H1 (cell line): Measurements from ENCODE around the gene ZNF277. TPM values are rescaled to one million over a fixed set of nuclear protein-coding genes. Genes with fewer than 3 reads are reported as not detected.
A peak's percentile ranks its signal among the peaks of the same experiment; 100 is the strongest.

ENCODE experiments used
- ATF2 ChIP-seq: IDR thresholded peaks from 2 replicates; pipeline ENCODE4 v1.6.1; 2012; ENCODE audit warnings: low read length, inconsistent platforms
- CHD1 ChIP-seq: IDR thresholded peaks from 2 replicates; pipeline ENCODE4 v1.6.1; 2012; ENCODE audit warnings: low read depth, low read length, improper control_type of control experiment
- CREB1 ChIP-seq: IDR thresholded peaks from 2 replicates; pipeline ENCODE4 v1.6.1; 2012; ENCODE audit warnings: inconsistent platforms
- CTCF ChIP-seq, 3 experiments: IDR thresholded peaks; 1 replicate in 2 of 3; 2 replicates in 1 of 3; pipeline versions ENCODE4 v1.5.1 to v1.6.1; 2011; ENCODE audit warnings: low read length in 3 of 3, mild to moderate bottlenecking in 3 of 3, inconsistent platforms in 2 of 3, low read depth in 1 of 3, moderate library complexity in 1 of 3; ENCODE audit not compliant: insufficient read depth in 1 of 3; ENCODE audit errors: control extremely low read depth in 1 of 3
- EGR1 ChIP-seq: IDR thresholded peaks from 2 replicates; pipeline ENCODE4 v1.6.1; 2011; ENCODE audit warnings: low read depth, low read length, borderline replicate concordance
- EP300 ChIP-seq, 2 experiments: IDR thresholded peaks; 1 replicate in 1 of 2; 2 replicates in 1 of 2; pipeline ENCODE4 v1.6.1; 2011 to 2012; ENCODE audit warnings: low read depth in 2 of 2, low read length in 2 of 2, mild to moderate bottlenecking in 2 of 2, borderline replicate concordance in 1 of 2, inconsistent platforms in 1 of 2, moderate library complexity in 1 of 2
- EZH2 ChIP-seq: fragments of 200-600 bp; sonication (generic); IDR thresholded peaks from 2 replicates; pipeline ENCODE4 v1.7.1; 2012; ENCODE audit warnings: low read depth, mild to moderate bottlenecking, moderate library complexity, low read length, inconsistent platforms; ENCODE audit not compliant: severe bottlenecking
- FOSL1 ChIP-seq: IDR thresholded peaks from 2 replicates; pipeline ENCODE4 v1.6.1; 2011; ENCODE audit warnings: mild to moderate bottlenecking, low read depth, low read length, moderate library complexity; ENCODE audit not compliant: insufficient read depth
- GTF2F1 ChIP-seq: IDR thresholded peaks from 2 replicates; pipeline ENCODE4 v1.6.1; 2012; ENCODE audit warnings: low read depth, low read length, improper control_type of control experiment, borderline replicate concordance
- JUND ChIP-seq: IDR thresholded peaks from 2 replicates; pipeline ENCODE4 v1.6.1; 2011; ENCODE audit warnings: mild to moderate bottlenecking, improper control_type of control experiment, low read length
- KDM1A ChIP-seq: fragments of 200-600, 300-600 bp; sonication (generic); IDR thresholded peaks from 2 replicates; pipeline ENCODE4 v1.7.1; 2016; ENCODE audit warnings: mild to moderate bottlenecking, low read length, borderline replicate concordance
- NRF1 ChIP-seq: IDR thresholded peaks from 2 replicates; pipeline ENCODE4 v1.6.1; 2011; ENCODE audit warnings: mild to moderate bottlenecking, low read depth, low read length, improper control_type of control experiment
- PHF8 ChIP-seq: fragments of 200-600 bp; sonication (generic); conservative IDR thresholded peaks from 2 replicates; pipeline ENCODE4 v1.7.1; 2012; ENCODE audit warnings: low read depth, mild to moderate bottlenecking, inconsistent platforms, low read length, moderate library complexity
- RFX5 ChIP-seq: IDR thresholded peaks from 2 replicates; pipeline ENCODE4 v1.6.1; 2011; ENCODE audit warnings: low read depth, low read length, improper control_type of control experiment, borderline replicate concordance
- SAP30 ChIP-seq: fragments of 300-600 bp; sonication (generic); IDR thresholded peaks from 2 replicates; pipeline ENCODE4 v1.7.1; 2012; ENCODE audit warnings: low read length, moderate library complexity, mild to moderate bottlenecking, inconsistent platforms; ENCODE audit not compliant: insufficient read depth, insufficient replicate concordance
- SIRT6 ChIP-seq: IDR thresholded peaks from one replicate; pipeline ENCODE4 v1.7.1; 2012; ENCODE audit warnings: low read length, inconsistent platforms
- SP1 ChIP-seq: IDR thresholded peaks from 2 replicates; pipeline ENCODE4 v1.6.1; 2011; ENCODE audit warnings: low read depth, low read length
- SP2 ChIP-seq: IDR thresholded peaks from 2 replicates; pipeline ENCODE4 v1.6.1; 2012; ENCODE audit warnings: mild to moderate bottlenecking, low read length, inconsistent platforms
- USF2 ChIP-seq: IDR thresholded peaks from 2 replicates; pipeline ENCODE4 v1.6.1; 2011; ENCODE audit warnings: low read length, improper control_type of control experiment
- polyA plus RNA-seq, 7 experiments: library from polyadenylated mRNA; depleted of rRNA in 3 of 7; stranded (reverse) in 5 of 7; unstranded in 2 of 7; fragments of >200 nt in 5 of 7; fragments of 200-250 nt in 2 of 7; gene quantifications; 1 replicate in 5 of 7; 2 replicates in 1 of 7; 4 replicates in 1 of 7; pipeline versions ENCODE4 v1.2.1 to v1.2.3, GENCODE V29; 2011 to 2013; ENCODE audit warnings: missing spikeins in 2 of 7, mixed read lengths in 2 of 7
- total RNA-seq: library from RNA; stranded (reverse); fragmentation: NEBNext Ultra II Directional; extraction: Animal tissue kit (Norgen Biotek cat#: 25700); gene quantifications from 2 replicates; pipeline ENCODE4 v1.2.1, GENCODE V29; 2021

Gene ZNF277
- total and polyA plus RNA-seq, 2 of the 8 experiments (the other 6 are each of a cell fraction or from before 2014, with no cell fraction given) = 5.1 to 21.7 TPM

GRCh38 chr7:112206238-112206990 is at the start of gene ZNF277, which contains the start of gene DOCK4 (continued):
- TF ChIP-seq CTCF (IDR thresholded peaks at IDR 0.05; ENCODE audit: control extremely low read depth in 1 of 3, insufficient read depth in 1 of 3, low read depth in 1 of 3, low read length in 3 of 3) (no peak), RFX5 (no peak), EP300 (IDR thresholded peaks at IDR 0.05; ENCODE audit: borderline replicate concordance in 1 of 2, low read depth in 2 of 2, low read length in 2 of 2) (peak in 1 of 2 experiments; percentile 50; a peak in 1 of 3 replicates), SAP30 (no peak), NRF1 (no peak), GTF2F1 (no peak), CHD1 (no peak), CREB1 (peak; percentile 78), KDM1A (no peak), FOSL1 (no peak), SIRT6 (no peak), EGR1 (no peak), ATF2 (peak; percentile 66; the same call in 1 of the 2 replicates), EZH2 (no peak), JUND (no peak), USF2 (no peak), PHF8 (peak; percentile 62), SP2 (no peak), SP1 (peak; percentile 77)
